SK-N-SH treated with all-trans-retinoic acid at 6 μM for 48 hours (cell line): ENCODE data around the gene MAN1A2.

Experiments used
- ATAC-seq: fragments of 200-7000 bp; cut with Tn5 transposase; 3 replicates; pipeline ENCODE4 v1.9.1; 2020; ENCODE audit warnings: mild to moderate bottlenecking, moderate library complexity
- ARNTL ChIP-seq: fragments of 450-650 bp; formaldehyde crosslinking; IDR thresholded peaks from 2 replicates; pipeline ENCODE4 v1.5.0; 2020; ENCODE audit warnings: low read depth, mild to moderate bottlenecking, moderate library complexity, borderline replicate concordance
- BACH2 ChIP-seq: fragments of 250-450 bp; sonication (Bioruptor Pico); IDR thresholded peaks from 2 replicates; pipeline ENCODE4 v1.9.0; 2021; ENCODE audit warnings: mild to moderate bottlenecking, borderline replicate concordance
- CSDC2 ChIP-seq: fragments of 250-450 bp; sonication (Bioruptor Pico); IDR thresholded peaks from 2 replicates; pipeline ENCODE4 v1.5.0; 2020; ENCODE audit warnings: mild to moderate bottlenecking, moderate library complexity
- ESRRG ChIP-seq: fragments of 250-450 bp; sonication (Bioruptor Pico); IDR thresholded peaks from 2 replicates; pipeline ENCODE4 v1.6.1; 2021; ENCODE audit warnings: mild to moderate bottlenecking
- GLIS3 ChIP-seq: fragments of 250-450 bp; sonication (Bioruptor Pico); IDR thresholded peaks from 2 replicates; pipeline ENCODE4 v1.5.0; 2020; ENCODE audit warnings: mild to moderate bottlenecking, moderate library complexity
- ISL1 ChIP-seq: fragments of 250-450 bp; sonication (Bioruptor Pico); IDR thresholded peaks from 2 replicates; pipeline ENCODE4 v2.1.2; 2022; ENCODE audit warnings: mild to moderate bottlenecking, moderate library complexity
- OSR1 ChIP-seq: fragments of 250-450 bp; sonication (Bioruptor Pico); IDR thresholded peaks from 2 replicates; pipeline ENCODE4 v1.8.0; 2022; ENCODE audit warnings: moderate library complexity, mild to moderate bottlenecking, inconsistent platforms
- PPARA ChIP-seq: fragments of 250-450 bp; sonication (Bioruptor Pico); IDR thresholded peaks from 2 replicates; pipeline ENCODE4 v1.5.0; 2020; ENCODE audit warnings: mild to moderate bottlenecking, borderline replicate concordance
- RARB ChIP-seq: fragments of 250-450 bp; sonication (Bioruptor Pico); IDR thresholded peaks from 2 replicates; pipeline ENCODE4 v1.8.0; 2021; ENCODE audit warnings: mild to moderate bottlenecking, moderate library complexity
- SNAI2 ChIP-seq: fragments of 250-450 bp; sonication (Bioruptor Pico); IDR thresholded peaks from 2 replicates; pipeline ENCODE4 v1.5.0; 2020; ENCODE audit warnings: mild to moderate bottlenecking, moderate library complexity
- TCF4 ChIP-seq: fragments of 250-450 bp; sonication (Bioruptor Pico); IDR thresholded peaks from 2 replicates; pipeline ENCODE4 v1.8.0; 2021; ENCODE audit warnings: mild to moderate bottlenecking, moderate library complexity, borderline replicate concordance
- ZC3H10 ChIP-seq: fragments of 250-450 bp; sonication (Bioruptor Pico); IDR thresholded peaks from 2 replicates; pipeline ENCODE4 v1.5.1; 2021; ENCODE audit warnings: mild to moderate bottlenecking, moderate library complexity
- ZFP3 ChIP-seq: fragments of 250-450 bp; sonication (Bioruptor Pico); IDR thresholded peaks from 2 replicates; pipeline ENCODE4 v1.5.0; 2020; ENCODE audit warnings: mild to moderate bottlenecking, moderate library complexity
- ZFP30 ChIP-seq: fragments of 450-650 bp; formaldehyde crosslinking; IDR thresholded peaks from 2 replicates; pipeline ENCODE4 v1.5.0; 2022; ENCODE audit warnings: mild to moderate bottlenecking, moderate library complexity
- ZNF565 ChIP-seq: fragments of 450-650 bp; formaldehyde crosslinking; conservative IDR thresholded peaks from 2 replicates; pipeline ENCODE4 v1.5.0; 2020; ENCODE audit warnings: low read depth, mild to moderate bottlenecking, moderate library complexity
- ZNF70 ChIP-seq: fragments of 450-650 bp; formaldehyde crosslinking; IDR thresholded peaks from 2 replicates; pipeline ENCODE4 v1.5.0; 2020; ENCODE audit warnings: mild to moderate bottlenecking, moderate library complexity
- ZNF8 ChIP-seq: fragments of 450-650 bp; formaldehyde crosslinking; IDR thresholded peaks from 2 replicates; pipeline ENCODE4 v1.5.0; 2020; ENCODE audit warnings: mild to moderate bottlenecking, moderate library complexity
- TF ChIP-seq, protein P1 (sequence below): fragments of 250-450 bp; sonication (Bioruptor Pico); IDR thresholded peaks from 2 replicates; pipeline ENCODE4 v1.5.0; 2020; ENCODE audit warnings: mild to moderate bottlenecking, moderate library complexity
- TF ChIP-seq, protein P2 (sequence below): fragments of 250-450 bp; sonication (Bioruptor Pico); IDR thresholded peaks from 2 replicates; pipeline ENCODE4 v1.5.1; 2020; ENCODE audit warnings: low read depth, mild to moderate bottlenecking, moderate library complexity
- TF ChIP-seq, protein P3 (sequence below): fragments of 250-450 bp; sonication (Bioruptor Pico); IDR thresholded peaks from 2 replicates; pipeline ENCODE4 v1.5.1; 2021; ENCODE audit warnings: mild to moderate bottlenecking, moderate library complexity
- TF ChIP-seq, protein P4 (sequence below): fragments of 250-450 bp; sonication (Bioruptor Pico); IDR thresholded peaks from 2 replicates; pipeline ENCODE4 v1.8.0; 2021; ENCODE audit warnings: low read depth, mild to moderate bottlenecking, moderate library complexity, borderline replicate concordance

The MAN1A2 gene

DNA sequence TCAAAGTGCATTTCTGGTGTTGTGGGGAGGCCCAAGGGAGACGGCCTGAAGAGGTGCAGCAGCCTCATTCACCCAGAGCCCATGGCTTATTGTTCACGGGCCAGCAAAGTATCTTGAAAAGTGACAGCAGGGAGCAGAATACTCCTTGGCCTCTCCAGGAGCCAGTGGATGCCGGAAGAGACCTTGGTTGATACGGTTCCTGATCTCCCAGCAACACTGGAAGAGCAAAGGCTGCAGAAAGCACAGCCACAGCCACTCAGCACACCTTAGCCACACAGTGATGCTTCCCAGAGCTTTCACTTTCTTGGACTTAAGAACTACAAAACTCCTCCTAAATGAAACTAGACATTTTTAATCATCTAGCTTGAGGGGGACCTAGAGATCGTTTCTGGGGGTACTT lies 174.3 kb downstream of the MAN1A2 start:
- ATAC-seq: no peak
- TF ChIP-seq, protein P1, sequence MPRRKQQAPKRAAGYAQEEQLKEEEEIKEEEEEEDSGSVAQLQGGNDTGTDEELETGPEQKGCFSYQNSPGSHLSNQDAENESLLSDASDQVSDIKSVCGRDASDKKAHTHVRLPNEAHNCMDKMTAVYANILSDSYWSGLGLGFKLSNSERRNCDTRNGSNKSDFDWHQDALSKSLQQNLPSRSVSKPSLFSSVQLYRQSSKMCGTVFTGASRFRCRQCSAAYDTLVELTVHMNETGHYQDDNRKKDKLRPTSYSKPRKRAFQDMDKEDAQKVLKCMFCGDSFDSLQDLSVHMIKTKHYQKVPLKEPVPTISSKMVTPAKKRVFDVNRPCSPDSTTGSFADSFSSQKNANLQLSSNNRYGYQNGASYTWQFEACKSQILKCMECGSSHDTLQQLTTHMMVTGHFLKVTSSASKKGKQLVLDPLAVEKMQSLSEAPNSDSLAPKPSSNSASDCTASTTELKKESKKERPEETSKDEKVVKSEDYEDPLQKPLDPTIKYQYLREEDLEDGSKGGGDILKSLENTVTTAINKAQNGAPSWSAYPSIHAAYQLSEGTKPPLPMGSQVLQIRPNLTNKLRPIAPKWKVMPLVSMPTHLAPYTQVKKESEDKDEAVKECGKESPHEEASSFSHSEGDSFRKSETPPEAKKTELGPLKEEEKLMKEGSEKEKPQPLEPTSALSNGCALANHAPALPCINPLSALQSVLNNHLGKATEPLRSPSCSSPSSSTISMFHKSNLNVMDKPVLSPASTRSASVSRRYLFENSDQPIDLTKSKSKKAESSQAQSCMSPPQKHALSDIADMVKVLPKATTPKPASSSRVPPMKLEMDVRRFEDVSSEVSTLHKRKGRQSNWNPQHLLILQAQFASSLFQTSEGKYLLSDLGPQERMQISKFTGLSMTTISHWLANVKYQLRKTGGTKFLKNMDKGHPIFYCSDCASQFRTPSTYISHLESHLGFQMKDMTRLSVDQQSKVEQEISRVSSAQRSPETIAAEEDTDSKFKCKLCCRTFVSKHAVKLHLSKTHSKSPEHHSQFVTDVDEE (CRISPR knock-in tag): no peak
- no peak for TF ChIP-seq SNAI2 (CRISPR knock-in tag)
- TF ChIP-seq ZC3H10 (CRISPR knock-in tag): no peak
- TF ChIP-seq OSR1 (CRISPR knock-in tag): no peak
- TF ChIP-seq ZFP3 (CRISPR knock-in tag): no peak
- no peak for TF ChIP-seq BACH2 (CRISPR knock-in tag)

DNA sequence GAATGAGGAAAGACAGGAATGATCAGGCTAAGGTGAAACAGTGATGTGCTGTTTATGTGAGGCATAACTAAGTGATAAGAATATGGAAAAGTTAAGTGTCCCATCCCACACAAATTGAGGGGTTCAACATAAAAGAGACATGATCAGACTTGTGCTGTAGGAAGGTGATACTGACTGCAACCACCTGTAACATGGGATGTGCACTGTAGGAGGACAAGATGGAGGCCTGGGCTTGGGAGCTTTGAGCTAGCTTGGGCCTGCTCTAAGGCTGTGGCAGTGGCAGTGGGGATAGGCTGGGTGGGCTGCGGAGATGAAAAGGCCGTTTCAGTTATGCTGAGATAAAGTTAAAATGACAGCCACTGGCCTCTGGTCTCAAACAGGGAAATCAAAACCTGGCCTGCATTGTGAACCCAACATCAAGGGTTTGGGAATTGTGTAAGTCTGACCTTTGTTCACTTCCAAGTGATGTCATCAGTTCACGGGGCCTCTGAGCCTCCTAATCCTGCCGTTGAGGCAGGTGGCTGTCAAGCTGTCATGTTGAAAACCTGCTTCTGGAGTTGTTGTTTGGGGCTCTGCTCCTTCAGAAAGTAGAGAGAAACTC lies 177.4 kb downstream of the MAN1A2 start:
- TF ChIP-seq ZFP30: no peak
- TF ChIP-seq TCF4: no peak
- TF ChIP-seq RARB (CRISPR knock-in tag): no peak
- no peak for TF ChIP-seq ZFP3 (CRISPR knock-in tag)
- TF ChIP-seq GLIS3 (CRISPR knock-in tag): no peak
- no peak for TF ChIP-seq CSDC2 (CRISPR knock-in tag)
- no peak for TF ChIP-seq ARNTL (CRISPR knock-in tag)
- no peak for TF ChIP-seq OSR1 (CRISPR knock-in tag)
- no peak for TF ChIP-seq ZC3H10 (CRISPR knock-in tag)
- TF ChIP-seq BACH2 (CRISPR knock-in tag): no peak
- TF ChIP-seq, protein P1 (CRISPR knock-in tag): no peak
- TF ChIP-seq, protein P2, sequence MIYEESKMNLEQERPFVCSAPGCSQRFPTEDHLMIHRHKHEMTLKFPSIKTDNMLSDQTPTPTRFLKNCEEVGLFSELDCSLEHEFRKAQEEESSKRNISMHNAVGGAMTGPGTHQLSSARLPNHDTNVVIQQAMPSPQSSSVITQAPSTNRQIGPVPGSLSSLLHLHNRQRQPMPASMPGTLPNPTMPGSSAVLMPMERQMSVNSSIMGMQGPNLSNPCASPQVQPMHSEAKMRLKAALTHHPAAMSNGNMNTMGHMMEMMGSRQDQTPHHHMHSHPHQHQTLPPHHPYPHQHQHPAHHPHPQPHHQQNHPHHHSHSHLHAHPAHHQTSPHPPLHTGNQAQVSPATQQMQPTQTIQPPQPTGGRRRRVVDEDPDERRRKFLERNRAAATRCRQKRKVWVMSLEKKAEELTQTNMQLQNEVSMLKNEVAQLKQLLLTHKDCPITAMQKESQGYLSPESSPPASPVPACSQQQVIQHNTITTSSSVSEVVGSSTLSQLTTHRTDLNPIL (CRISPR knock-in tag): no peak
- TF ChIP-seq, protein P3, sequence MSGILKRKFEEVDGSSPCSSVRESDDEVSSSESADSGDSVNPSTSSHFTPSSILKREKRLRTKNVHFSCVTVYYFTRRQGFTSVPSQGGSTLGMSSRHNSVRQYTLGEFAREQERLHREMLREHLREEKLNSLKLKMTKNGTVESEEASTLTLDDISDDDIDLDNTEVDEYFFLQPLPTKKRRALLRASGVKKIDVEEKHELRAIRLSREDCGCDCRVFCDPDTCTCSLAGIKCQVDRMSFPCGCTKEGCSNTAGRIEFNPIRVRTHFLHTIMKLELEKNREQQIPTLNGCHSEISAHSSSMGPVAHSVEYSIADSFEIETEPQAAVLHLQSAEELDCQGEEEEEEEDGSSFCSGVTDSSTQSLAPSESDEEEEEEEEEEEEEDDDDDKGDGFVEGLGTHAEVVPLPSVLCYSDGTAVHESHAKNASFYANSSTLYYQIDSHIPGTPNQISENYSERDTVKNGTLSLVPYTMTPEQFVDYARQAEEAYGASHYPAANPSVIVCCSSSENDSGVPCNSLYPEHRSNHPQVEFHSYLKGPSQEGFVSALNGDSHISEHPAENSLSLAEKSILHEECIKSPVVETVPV (CRISPR knock-in tag): no peak
- TF ChIP-seq ESRRG: no peak
- TF ChIP-seq ZNF70 (CRISPR knock-in tag): no peak
- no peak for TF ChIP-seq SNAI2 (CRISPR knock-in tag)
- TF ChIP-seq, protein P4, sequence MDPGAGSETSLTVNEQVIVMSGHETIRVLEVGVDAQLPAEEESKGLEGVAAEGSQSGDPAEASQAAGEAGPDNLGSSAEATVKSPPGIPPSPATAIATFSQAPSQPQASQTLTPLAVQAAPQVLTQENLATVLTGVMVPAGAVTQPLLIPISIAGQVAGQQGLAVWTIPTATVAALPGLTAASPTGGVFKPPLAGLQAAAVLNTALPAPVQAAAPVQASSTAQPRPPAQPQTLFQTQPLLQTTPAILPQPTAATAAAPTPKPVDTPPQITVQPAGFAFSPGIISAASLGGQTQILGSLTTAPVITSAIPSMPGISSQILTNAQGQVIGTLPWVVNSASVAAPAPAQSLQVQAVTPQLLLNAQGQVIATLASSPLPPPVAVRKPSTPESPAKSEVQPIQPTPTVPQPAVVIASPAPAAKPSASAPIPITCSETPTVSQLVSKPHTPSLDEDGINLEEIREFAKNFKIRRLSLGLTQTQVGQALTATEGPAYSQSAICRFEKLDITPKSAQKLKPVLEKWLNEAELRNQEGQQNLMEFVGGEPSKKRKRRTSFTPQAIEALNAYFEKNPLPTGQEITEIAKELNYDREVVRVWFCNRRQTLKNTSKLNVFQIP: no peak
- TF ChIP-seq ISL1 (CRISPR knock-in tag): no peak
- no peak for TF ChIP-seq ZNF565 (CRISPR knock-in tag)
- TF ChIP-seq PPARA (CRISPR knock-in tag): no peak
- TF ChIP-seq, all 23 proteins: peak for 0
- no peak for ATAC-seq

DNA sequence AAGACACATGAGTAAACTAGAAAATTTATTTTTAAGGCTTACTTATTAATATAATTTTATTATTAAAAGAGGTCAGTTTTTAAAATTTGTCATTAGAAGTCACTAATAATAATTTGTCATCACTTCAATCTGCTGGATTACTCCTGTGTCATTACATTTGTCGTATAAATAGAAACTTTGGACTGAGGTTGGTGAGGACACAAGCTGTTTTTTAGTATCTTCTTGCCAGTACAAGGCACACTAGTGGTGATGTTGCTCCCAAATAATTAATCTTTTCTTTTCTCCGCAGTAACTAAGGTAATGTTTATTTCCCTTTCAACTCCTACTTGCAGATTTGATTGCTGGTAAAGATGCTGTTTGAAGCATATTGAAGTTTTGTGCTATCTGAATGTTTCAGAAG lies 179.2 kb downstream of the MAN1A2 start:
- ATAC-seq: no peak
- no peak for TF ChIP-seq BACH2 (CRISPR knock-in tag)
- no peak for TF ChIP-seq ISL1 (CRISPR knock-in tag)
- TF ChIP-seq, protein P4: no peak
- no peak for TF ChIP-seq GLIS3 (CRISPR knock-in tag)
- TF ChIP-seq CSDC2 (CRISPR knock-in tag): no peak
- TF ChIP-seq, protein P2 (CRISPR knock-in tag): no peak
- no peak for TF ChIP-seq ZNF8
- TF ChIP-seq, protein P1 (CRISPR knock-in tag): no peak
- no peak for TF ChIP-seq ZNF565 (CRISPR knock-in tag)
